A549 (cell line): Measurements from ENCODE around the gene PPWD1.
"Not testable (repeated sequence)": the region's sequence is repeated elsewhere in the genome, so short reads cannot be mapped to it uniquely, and the experiment has no call there.

ENCODE experiments used
- BCL3 ChIP-seq: fragments of >200 bp; sonication (Bioruptor Twin); formaldehyde crosslinking; IDR thresholded peaks from 3 replicates; pipeline ENCODE4 v1.6.1; 2016
- CTCF ChIP-seq: fragments of >200 bp; sonication (Bioruptor Twin); formaldehyde crosslinking; IDR thresholded peaks from 3 replicates; pipeline ENCODE4 v1.5.1; 2016
- FOXS1 ChIP-seq: fragments of 250-450 bp; sonication (Bioruptor Pico); IDR thresholded peaks from 2 replicates; pipeline ENCODE4 v1.5.0; 2020; ENCODE audit warnings: mild to moderate bottlenecking, moderate library complexity
- HDAC2 ChIP-seq: fragments of 200-600 bp; sonication (generic); IDR thresholded peaks from 2 replicates; pipeline ENCODE4 v1.6.1; 2016
- NFE2L2 ChIP-seq: fragments of 150-350 bp; conservative IDR thresholded peaks from 2 replicates; pipeline ENCODE4 v1.6.1; 2014; ENCODE audit warnings: low read length
- POLR2A ChIP-seq: IDR thresholded peaks from 2 replicates; pipeline ENCODE4 v1.6.1; 2012; ENCODE audit warnings: mild to moderate bottlenecking, low read length

- TF ChIP-seq CTCF; HDAC2; POLR2A; NFE2L2; BCL3; FOXS1 (CRISPR knock-in tag): not testable (repeated sequence)
These were observed 58.9 kb downstream of the PPWD1 start for GRCh38 chr5:65621961-65622360.
